CD4-positive, alpha-beta T cell treated with Interleukin-10 for 1 hour (primary cell): Measurements from ENCODE around the gene SHF.
"Not testable (repeated sequence)": the region's sequence is repeated elsewhere in the genome, so short reads cannot be mapped to it uniquely, and the experiment has no call there.

Experiments
- DNase-seq: peaks from one replicate; pipeline ENCODE4 v3.0.0-alpha.2; 2020

SHF gene

GRCh38 chr15:45144775-45145174, 43.0 kb downstream of the SHF start:
- no peak for DNase-seq

- DNase-seq, result no peak
These were observed 43.8 kb downstream of the SHF start for GRCh38 chr15:45143946-45144345.

GRCh38 chr15:45143056-45143455, 44.7 kb downstream of the SHF start:
- DNase-seq, result no peak

GRCh38 chr15:45141386-45141785, 46.4 kb downstream of the SHF start:
- DNase-seq, result no peak

- no peak for DNase-seq
These were observed 47.1 kb downstream of the SHF start for GRCh38 chr15:45140557-45141250.

- DNase-seq, result no peak
These were observed 48.0 kb downstream of the SHF start for GRCh38 chr15:45139770-45140169.

GRCh38 chr15:45138814-45139765, 48.7 kb downstream of the SHF start:
- no peak for DNase-seq

- no peak for DNase-seq
These were observed 50.1 kb downstream of the SHF start for GRCh38 chr15:45137703-45138102.

GRCh38 chr15:45136378-45136764, 51.4 kb downstream of the SHF start:
- no peak for DNase-seq

- DNase-seq, result not testable (repeated sequence)
These were observed 51.9 kb downstream of the SHF start for GRCh38 chr15:45135705-45136377.

GRCh38 chr15:45134682-45135604, 52.8 kb downstream of the SHF start:
- peak; percentile 16 for DNase-seq

- DNase-seq, result no peak
These were observed 53.7 kb downstream of the SHF start for GRCh38 chr15:45134046-45134445.

GRCh38 chr15:45133561-45133920, 54.2 kb downstream of the SHF start:
- no peak for DNase-seq

GRCh38 chr15:45132844-45133560, 54.8 kb downstream of the SHF start:
- no peak for DNase-seq

GRCh38 chr15:45131510-45131909, 56.3 kb downstream of the SHF start:
- no peak for DNase-seq

- DNase-seq, result no peak
These were observed 57.3 kb downstream of the SHF start for GRCh38 chr15:45130291-45131000.

- DNase-seq, result no peak
These were observed 58.1 kb downstream of the SHF start, which contains the start of the genes DUOX1 and DUOXA1 for GRCh38 chr15:45129651-45130129. Gene DUOX1 (plus strand): TSS chr15:45129994. CDS start chr15:45131967, 1,973 bp downstream. Gene DUOXA1 (minus strand): TSS chr15:45129879. CDS start chr15:45123014, 6,865 bp downstream.

GRCh38 chr15:45128971-45129639, 58.7 kb downstream of the SHF start:
- no peak for DNase-seq

GRCh38 chr15:45126535-45127158, 61.1 kb downstream of the SHF start:
- peak; percentile 65 for DNase-seq

- no peak for DNase-seq
These were observed 64.4 kb downstream of the SHF start for GRCh38 chr15:45123397-45123796.
